Psoas muscle (tissue), 8 donors: ENCODE data around the gene KRTAP19-8. TPM values are rescaled to one million over a fixed set of nuclear protein-coding genes. Genes with fewer than 3 reads are reported as not detected.

Source experiments
- ATAC-seq, 4 donors: fragments of 200-7000 bp; cut with Tn5 transposase; one replicate each; pipeline ENCODE4 v1.9.1; 2020; ENCODE audit warnings: moderate library complexity in 3 of 4, mild to moderate bottlenecking in 2 of 4
- DNase-seq, 2 donors: peaks; one replicate each; pipeline ENCODE4 v3.0.0-alpha.2; 2020
- H3K27ac ChIP-seq: fragments of 200-600 bp; one replicate; pipeline ENCODE4 v1.8.0; 2022
- H3K27me3 ChIP-seq, 3 donors: fragments of 200-600 bp in 1 of 3; one replicate each; pipeline versions ENCODE4 v1.6.1 to v1.8.0; 2013 to 2022; ENCODE audit warnings: low read length in 2 of 3, mild to moderate bottlenecking in 2 of 3, moderate library complexity in 1 of 3; ENCODE audit not compliant: insufficient read depth in 3 of 3
- H3K36me3 ChIP-seq, 2 donors: fragments of 200-600 bp in 1 of 2; one replicate each; pipeline versions ENCODE4 v1.6.1 to v1.8.0; 2013 to 2022; ENCODE audit warnings: low read depth in 1 of 2, mild to moderate bottlenecking in 1 of 2, moderate library complexity in 1 of 2; ENCODE audit not compliant: insufficient read depth in 1 of 2
- H3K4me1 ChIP-seq: fragments of 200-600 bp; one replicate; pipeline ENCODE4 v1.8.0; 2022
- H3K4me3 ChIP-seq: fragments of 200-600 bp; one replicate; pipeline ENCODE4 v1.8.0; 2022; ENCODE audit warnings: mild to moderate bottlenecking
- H3K9me3 ChIP-seq: fragments of 200-600 bp; one replicate; pipeline ENCODE4 v1.8.0; 2022
- CTCF ChIP-seq: fragments of 200-600 bp; IDR thresholded peaks from one replicate; pipeline ENCODE4 v1.8.0; 2022; ENCODE audit warnings: antibody characterized with exemption
- WGBS, 3 donors: extraction: QIAGEN DNeasy Blood & Tissue Kit; methylation state at CpG; one replicate each; pipeline versions ENCODE4 v1.1.6 to v1.1.7; 2013; 5-methylcytosine and 5-hydroxymethylcytosine counted together
- intact Hi-C, 2 donors: fragments of 100-400 bp; cut with DNase I; formaldehyde crosslinking; loops; one replicate each; pipeline versions ENCODE4 v1.11.0 to v1.14.2; 2022
- polyA plus RNA-seq, 3 donors: library from polyadenylated mRNA; stranded (reverse); fragments of 200-250 nt; gene quantifications; one replicate each; pipeline ENCODE4 v1.2.3, GENCODE V29; 2013
- total RNA-seq, 4 donors: library from RNA; stranded (reverse); fragmentation: NEBNext Ultra II Directional in 2 of 4; extraction: Animal tissue kit (Norgen Biotek cat#: 25700) in 2 of 4; gene quantifications; one replicate each; pipeline versions ENCODE4 v1.2.1 to v1.2.4, GENCODE V29; 2021 to 2023
- donor health status: healthy with polysubstance abuse.
- donor health status: DM: no; HTN: no; CAD: no; lungs with moderate emphysema.
- donor health status: Bipolar disorder and iron deficiency.
- donor health status: healthy.
- donor health status: DM: yes; HTN: yes; CAD: no.
- donor health status: DM: no; HTN: no; CAD: no.
- donor health status: DM: no; HTN: no; CAD: no.
- donor health status: DM: yes; HTN: yes; CAD: no.

The KRTAP19-8 gene
- total and polyA plus RNA-seq, 7 donors: not detected

GRCh38 chr21:31078216-31078615, 39.9 kb upstream of the KRTAP19-8 start:
- WGBS, 3 donors: 89 to 90% (median 90%) methylated on average over 4 of the region's 4 CpGs
- ATAC-seq (no peak), DNase-seq (no peak)
- no peaks in the 10 kb centered on the region for H3K9me3 ChIP-seq
- no peaks in the 10 kb centered on the region for H3K36me3 ChIP-seq
- no peak overlapping the region for H3K4me3 ChIP-seq
- H3K4me1 ChIP-seq: no peaks in the 10 kb centered on the region
- no peaks in the 10 kb centered on the region for H3K27me3 ChIP-seq
- intact Hi-C loops: no loop called here
- TF ChIP-seq CTCF: no peak
- no peak overlapping the region for H3K27ac ChIP-seq

- H3K4me1 ChIP-seq: no peaks in the 10 kb centered on the region
- no peaks in the 10 kb centered on the region for H3K36me3 ChIP-seq
- ATAC-seq (no peak), DNase-seq (no peak)
- TF ChIP-seq CTCF: no peak
- no peak overlapping the region for H3K4me3 ChIP-seq
- no peaks in the 10 kb centered on the region for H3K27me3 ChIP-seq
- no peak overlapping the region for H3K27ac ChIP-seq
- intact Hi-C loops: no loop called here
- H3K9me3 ChIP-seq: no peaks in the 10 kb centered on the region
- 89 to 94% (median 90%) methylated on average over 6 of the region's 6 CpGs for WGBS, 3 donors
Measured at GRCh38 chr21:31075848-31076247, 37.6 kb upstream of the KRTAP19-8 start.

- no peaks in the 10 kb centered on the region for H3K4me1 ChIP-seq
- WGBS, 3 donors: 16 to 21% (median 20%) methylated on average over 4 of the region's 4 CpGs
- ATAC-seq: no peak
Measured at GRCh38 chr21:31072533-31072932, 34.3 kb upstream of the KRTAP19-8 start.

GRCh38 chr21:31064803-31065202, 26.5 kb upstream of the KRTAP19-8 start:
- DNase-seq (no peak), ATAC-seq (no peak)
- intact Hi-C loops: no loop called here
- no peak overlapping the region for H3K27ac ChIP-seq
- no peak for TF ChIP-seq CTCF
- 75 to 84% (median 79%) methylated on average over 3 of the region's 3 CpGs for WGBS, 3 donors
- H3K4me1 ChIP-seq: no peaks in the 10 kb centered on the region
- H3K36me3 ChIP-seq: no peaks in the 10 kb centered on the region
- no peaks in the 10 kb centered on the region for H3K27me3 ChIP-seq
- no peak overlapping the region for H3K4me3 ChIP-seq
- H3K9me3 ChIP-seq: no peaks in the 10 kb centered on the region

More at GRCh38 chr21:31072533-31072932, 34.3 kb upstream of the KRTAP19-8 start:
- Histone ChIP-seq H3K27ac (no peak overlapping the region), H3K9me3 (no peaks in the 10 kb centered on the region), H3K27me3 (no peaks in the 10 kb centered on the region), H3K36me3 (no peaks in the 10 kb centered on the region), H3K4me3 (no peak overlapping the region)
- DNase-seq: no peak
- intact Hi-C loops: no loop called here
- TF ChIP-seq CTCF: no peak

- 86 to 90% (median 87%) methylated on average over 5 of the region's 5 CpGs for WGBS, 3 donors
Measured at GRCh38 chr21:31052489-31053142, 14.3 kb upstream of the KRTAP19-8 start.

More at GRCh38 chr21:31052489-31053142, 14.3 kb upstream of the KRTAP19-8 start:
- no peaks in the 10 kb centered on the region for H3K9me3 ChIP-seq
- no peaks in the 10 kb centered on the region for H3K4me1 ChIP-seq
- no peaks in the 10 kb centered on the region for H3K36me3 ChIP-seq
- no peak for TF ChIP-seq CTCF
- no peak for DNase-seq
- H3K27me3 ChIP-seq: no peaks in the 10 kb centered on the region
- no peak for ATAC-seq
- intact Hi-C loops: no loop called here
- no peak overlapping the region for H3K27ac ChIP-seq
- H3K4me3 ChIP-seq: no peak overlapping the region
